Activated T-cell treated with anti-CD3 and anti-CD28 coated beads, Interleukin-2, amount 50 U/mL, for 24 hours (primary cell): ENCODE measurements around the gene FAM241A.

Experiments
- DNase-seq: peaks from one replicate; pipeline ENCODE4 v3.0.0-alpha.2; 2020
- H3K27ac Mint-ChIP-seq: 2 replicates; pipeline ENCODE4 v1.8.0; 2020; ENCODE audit warnings: mild to moderate bottlenecking, mixed read lengths
- H3K27me3 Mint-ChIP-seq: 2 replicates; pipeline ENCODE4 v1.8.0; 2020; ENCODE audit warnings: mixed read lengths
- H3K36me3 Mint-ChIP-seq: 2 replicates; pipeline ENCODE4 v1.8.0; 2020; ENCODE audit warnings: low read depth, mixed read lengths
- H3K4me1 Mint-ChIP-seq: 2 replicates; pipeline ENCODE4 v1.8.0; 2020; ENCODE audit warnings: low read depth, mixed read lengths
- H3K4me3 Mint-ChIP-seq: 2 replicates; pipeline ENCODE4 v1.8.0; 2020; ENCODE audit warnings: mild to moderate bottlenecking, moderate library complexity, mixed read lengths
- H3K9me3 Mint-ChIP-seq: 2 replicates; pipeline ENCODE4 v1.8.0; 2020; ENCODE audit warnings: mixed read lengths

FAM241A gene

DNA sequence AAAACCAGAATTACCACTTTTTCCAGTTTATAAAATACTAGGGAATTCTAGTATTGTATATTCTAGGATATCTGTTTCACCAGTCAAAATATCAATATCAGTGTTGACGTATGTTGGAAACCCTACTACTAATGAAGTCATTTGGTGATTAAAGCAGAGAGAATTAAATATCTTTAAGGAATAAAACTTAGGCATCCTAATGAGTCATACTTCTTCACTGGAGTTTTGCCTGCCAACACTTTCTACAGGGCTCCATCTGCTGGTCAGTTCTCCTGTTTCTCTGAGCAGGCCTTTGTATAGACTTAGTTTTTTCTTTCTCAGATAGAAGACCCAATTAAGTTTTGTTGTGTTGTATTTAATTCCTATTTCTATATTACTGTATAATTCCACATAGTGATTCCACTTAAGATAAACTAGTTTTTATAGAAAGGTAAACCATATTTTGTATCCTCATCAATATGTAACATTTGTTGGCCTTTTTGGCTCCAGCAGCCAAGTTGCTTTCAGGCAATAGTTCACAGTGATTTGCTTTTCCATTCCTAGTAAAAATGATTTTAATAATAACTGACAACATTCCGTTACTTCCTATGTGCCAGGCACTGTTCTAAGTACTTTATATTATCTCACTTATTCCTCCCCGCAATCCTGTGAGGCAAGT, 89.8 kb downstream of the FAM241A start:
- H3K9me3 Mint-ChIP-seq = no peaks in the 10 kb centered on the region
- no peaks in the 10 kb centered on the region for H3K27me3 Mint-ChIP-seq
- DNase-seq = no peak
- no peak overlapping the region for H3K4me3 Mint-ChIP-seq
- peaks cover 13% of the 10 kb centered on the region for H3K36me3 Mint-ChIP-seq
- H3K27ac Mint-ChIP-seq = no peak overlapping the region
- H3K4me1 Mint-ChIP-seq = peaks cover 58% of the 10 kb centered on the region

DNA sequence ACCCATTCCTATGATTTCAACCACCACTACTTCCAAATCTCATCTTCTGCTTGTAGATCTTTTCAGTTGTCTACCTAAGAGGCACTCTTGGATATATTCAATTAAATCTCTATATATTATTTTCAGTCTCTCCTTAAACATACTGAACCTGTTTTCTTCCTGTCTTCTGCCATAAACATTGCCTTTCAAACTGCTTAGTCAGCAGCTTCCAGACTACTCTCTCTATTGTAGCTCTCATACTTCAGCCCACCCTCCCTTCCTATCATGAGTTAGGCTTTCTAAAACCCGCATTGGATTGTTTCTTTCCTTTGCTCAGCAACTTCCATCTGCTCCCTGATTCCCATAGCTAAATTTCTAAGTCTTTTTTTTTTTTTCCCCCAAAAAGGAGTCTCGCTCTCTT, 90.8 kb downstream of the FAM241A start:
- no peak overlapping the region for H3K27ac Mint-ChIP-seq
- peaks cover 51% of the 10 kb centered on the region for H3K4me1 Mint-ChIP-seq
- H3K4me3 Mint-ChIP-seq = no peak overlapping the region

GRCh38 chr4:112238833-112239232, 93.6 kb downstream of the FAM241A start:
- peaks cover 12% of the 10 kb centered on the region for H3K36me3 Mint-ChIP-seq
- H3K27me3 Mint-ChIP-seq = no peaks in the 10 kb centered on the region
- H3K4me3 Mint-ChIP-seq = no peak overlapping the region
- H3K27ac Mint-ChIP-seq = no peak overlapping the region
- H3K4me1 Mint-ChIP-seq = peaks cover 39% of the 10 kb centered on the region
- H3K9me3 Mint-ChIP-seq = no peaks in the 10 kb centered on the region
- DNase-seq = no peak

More for the DNA sequence above, 90.8 kb downstream of the FAM241A start:
- H3K27me3 Mint-ChIP-seq = no peaks in the 10 kb centered on the region
- DNase-seq = no peak
- no peaks in the 10 kb centered on the region for H3K9me3 Mint-ChIP-seq
- peaks cover 16% of the 10 kb centered on the region for H3K36me3 Mint-ChIP-seq
